Endothelial cell of umbilical vein (primary cell): ENCODE results near the gene RAB3C. TPM values are rescaled to one million over a fixed set of nuclear protein-coding genes. Genes with fewer than 3 reads are reported as not detected.

Source experiments
- BruUV-seq: library from RNA; stranded (reverse); fragments of 400-500 nt; replicated peaks from 2 replicates; lab custom pipeline; 2021; lab: Mats Ljungman, UMichigan
- CTCF ChIA-PET: fragments of 300-600, 350-600 bp; sonication (Branson Sonifier 250); formaldehyde crosslinking; loops from one replicate; lab custom pipeline; 2021; ENCODE audit warnings: antibody characterized with exemption, inconsistent platforms; lab: Charles Lee
- POLR2A ChIA-PET: fragments of 300-600, 350-600 bp; sonication (Branson Sonifier 250); formaldehyde crosslinking; loops from one replicate; lab custom pipeline; 2021; ENCODE audit warnings: antibody characterized with exemption, inconsistent platforms; lab: Charles Lee
- DNase-seq: peaks from one replicate; pipeline ENCODE4 v3.0.0-alpha.2; 2011; ENCODE audit warnings: low read depth, low spot score
- FAIRE-seq: peaks from 2 replicates; lab custom pipeline; 2011; peaks lifted over from hg19 to GRCh38; lab: Jason Lieb, UNC
- H2AFZ ChIP-seq: 2 replicates; pipeline ENCODE4 v1.6.0; 2012; ENCODE audit warnings: low read depth, low read length, control low read depth, inconsistent platforms
- H3K27ac ChIP-seq: 2 replicates; pipeline ENCODE4 v1.5.1; 2011; ENCODE audit warnings: low read depth, mild to moderate bottlenecking, control low read depth, low read length, moderate library complexity; ENCODE audit not compliant: insufficient read depth
- H3K27me3 ChIP-seq, 2 experiments: 2 replicates each; pipeline versions ENCODE4 v1.6.0 to v1.6.1; 2011; ENCODE audit warnings: low read length in 2 of 2, mixed read lengths in 1 of 2; ENCODE audit not compliant: control insufficient read depth in 2 of 2, insufficient read depth in 2 of 2
- H3K36me3 ChIP-seq, 2 experiments: 2 replicates in 1 of 2; 3 replicates in 1 of 2; pipeline ENCODE4 v1.5.1; 2011; ENCODE audit warnings: low read length in 2 of 2, mild to moderate bottlenecking in 1 of 2, moderate library complexity in 1 of 2; ENCODE audit not compliant: control insufficient read depth in 2 of 2, insufficient read depth in 2 of 2; ENCODE audit errors: extremely low read depth in 1 of 2
- H3K4me1 ChIP-seq: 3 replicates; pipeline ENCODE4 v1.5.1; 2011; ENCODE audit warnings: mild to moderate bottlenecking, low read length; ENCODE audit not compliant: control insufficient read depth, insufficient read depth; ENCODE audit errors: extremely low read depth
- H3K4me2 ChIP-seq: 2 replicates; pipeline ENCODE4 v1.6.1; 2011; ENCODE audit warnings: low read length, control low read depth, mixed read lengths; ENCODE audit not compliant: insufficient read depth
- H3K4me3 ChIP-seq, 3 experiments: fragments of 200-600 bp in 1 of 3; sonication (generic), shearing (Covaris generic) in 1 of 3; replicated peaks in 1 of 3; 2 replicates each; pipeline ENCODE4 v1.5.1; 2011 to 2016; ENCODE audit warnings: control low read depth in 3 of 3, low read length in 3 of 3, mild to moderate bottlenecking in 2 of 3, inconsistent platforms in 1 of 3, low read depth in 1 of 3, moderate library complexity in 1 of 3; ENCODE audit not compliant: insufficient read depth in 1 of 3
- H3K79me2 ChIP-seq: 2 replicates; pipeline ENCODE4 v1.6.0; 2012; ENCODE audit warnings: low read length, inconsistent platforms; ENCODE audit not compliant: control insufficient read depth, insufficient read depth
- H3K9ac ChIP-seq: replicated peaks from 2 replicates; pipeline ENCODE3; 2011; ENCODE audit warnings: low read length, control low read depth; ENCODE audit not compliant: insufficient read depth; ENCODE audit errors: extremely low read depth
- H3K9me1 ChIP-seq: replicated peaks from 3 replicates; pipeline ENCODE4 v1.6.0; 2011; ENCODE audit warnings: mild to moderate bottlenecking, low read length; ENCODE audit not compliant: control insufficient read depth, insufficient read depth; ENCODE audit errors: extremely low read depth
- H3K9me3 ChIP-seq: replicated peaks from 2 replicates; pipeline ENCODE4 v1.5.1; 2012; ENCODE audit warnings: low read length, inconsistent platforms; ENCODE audit not compliant: control insufficient read depth, insufficient read depth
- H4K20me1 ChIP-seq: replicated peaks from 2 replicates; pipeline ENCODE3; 2011; ENCODE audit warnings: mild to moderate bottlenecking, low read length; ENCODE audit not compliant: control insufficient read depth, insufficient read depth; ENCODE audit errors: extremely low read depth
- CTCF ChIP-seq, 2 donors: IDR thresholded peaks; 1 replicate in 1 of 2; 2 replicates in 1 of 2; pipeline ENCODE4 v1.5.1; 2011; ENCODE audit warnings: low read length in 2 of 2, mild to moderate bottlenecking in 2 of 2, moderate library complexity in 2 of 2, control low read depth in 1 of 2, inconsistent platforms in 1 of 2, low read depth in 1 of 2; ENCODE audit not compliant: insufficient read depth in 1 of 2; ENCODE audit errors: extremely low read depth in 1 of 2
- EZH2 ChIP-seq: IDR thresholded peaks from 2 replicates; pipeline ENCODE4 v1.6.1; 2012; ENCODE audit warnings: borderline replicate concordance, low read depth, mild to moderate bottlenecking, moderate library complexity, low read length, inconsistent platforms; ENCODE audit not compliant: severe bottlenecking
- GATA2 ChIP-seq: IDR thresholded peaks from 2 replicates; pipeline ENCODE4 v1.7.0; 2011; ENCODE audit warnings: low read depth, mild to moderate bottlenecking, moderate library complexity, mixed read lengths, low read length; ENCODE audit not compliant: insufficient read length, insufficient read depth
- JUN ChIP-seq: IDR thresholded peaks from 2 replicates; pipeline ENCODE4 v1.6.1; 2011; ENCODE audit warnings: borderline replicate concordance, low read depth; ENCODE audit not compliant: insufficient read length, insufficient read depth
- MYC ChIP-seq: IDR thresholded peaks from one replicate; pipeline ENCODE4 v1.6.1; 2011; ENCODE audit warnings: mild to moderate bottlenecking, low read depth, low read length
- POLR2A ChIP-seq: IDR thresholded peaks from 2 replicates; pipeline ENCODE4 v1.6.1; 2012; ENCODE audit warnings: low read depth, mild to moderate bottlenecking, control low read depth, low read length
- dilution Hi-C: fragments of 300-500 bp; cut with MboI; formaldehyde crosslinking; loops from one replicate; pipeline ENCODE4 v1.15.0; 2019; ENCODE audit warnings: low sequenced_read_pairs; ENCODE audit not compliant: extremely low pct_ligation_motif_present
- intact Hi-C: fragments of 100-400 bp; cut with micrococcal nuclease; formaldehyde crosslinking; loops from one replicate; pipeline ENCODE4 v1.10.0; 2022
- polyA plus RNA-seq, 4 experiments: library from polyadenylated mRNA; depleted of rRNA in 3 of 4; stranded (reverse) in 3 of 4; unstranded in 1 of 4; fragments of >200 nt; gene quantifications; 2 replicates each; pipeline versions ENCODE4 v1.2.1 to v1.2.3, GENCODE V29; 2011 to 2012; ENCODE audit warnings: missing spikeins in 1 of 4
- total RNA-seq: library from RNA; stranded (reverse); gene quantifications from 2 replicates; pipeline ENCODE4 v1.2.3, GENCODE V29; 2021

RAB3C gene
- total and polyA plus RNA-seq, 2 donors (not counting 3 experiments of a cell fraction or from before 2014, with no cell fraction given), result 0.04 to 0.66 TPM

- H3K9ac ChIP-seq, result no peak overlapping the region
- dilution Hi-C loops, result no loop called here
- DNase-seq (no peak), FAIRE-seq (no peak)
- no peaks in the 10 kb centered on the region for H3K9me3 ChIP-seq
- H3K27me3 ChIP-seq, result peaks cover 22 to 28% of the 10 kb centered on the region in 2 experiments
- TF ChIP-seq CTCF (IDR thresholded peaks at IDR 0.05; ENCODE audit: extremely low read depth in 1 of 2, insufficient read depth in 1 of 2, low read depth in 1 of 2, low read length in 2 of 2) (no peak), POLR2A (no peak), MYC (no peak), GATA2 (no peak), JUN (no peak), EZH2 (no peak)
- no TSS peak for BruUV-seq
- H3K4me3 ChIP-seq, result no peak overlapping the region
- H3K4me2 ChIP-seq, result no peak overlapping the region
- no peaks in the 10 kb centered on the region for H3K36me3 ChIP-seq
- intact Hi-C loops, result no loop called here
- no peak overlapping the region for H2AFZ ChIP-seq
- POLR2A ChIA-PET, result no interaction called here
- CTCF ChIA-PET, result interaction anchor here (0.8 to 1.7 kb wide), 3 partner anchors 21 to 357 kb away, joined by 3 to 4 read pairs (median 4); no protein-coding TSS in a partner anchor
- H3K79me2 ChIP-seq, result no peaks in the 10 kb centered on the region
- no peak overlapping the region for H3K27ac ChIP-seq
- no peaks in the 10 kb centered on the region for H3K9me1 ChIP-seq
- no peaks in the 10 kb centered on the region for H4K20me1 ChIP-seq
- no peaks in the 10 kb centered on the region for H3K4me1 ChIP-seq
Observed at GRCh38 chr5:58855851-58856739, 273.2 kb downstream of the RAB3C start.
